DND-41 (cell line): ENCODE measurements around the gene ADCY1.

Source experiments
- ATAC-seq: fragments of 200-7000 bp; cut with Tn5 transposase; 3 replicates; pipeline ENCODE4 v1.9.1; 2021; ENCODE audit warnings: low read depth; ENCODE audit not compliant: insufficient read depth
- DNase-seq: peaks from one replicate; pipeline ENCODE4 v3.0.0-alpha.2; 2020
- H2AFZ ChIP-seq: 2 replicates; pipeline ENCODE4 v1.6.0; 2012; ENCODE audit warnings: low read depth, low read length
- H3K27ac ChIP-seq: 2 replicates; pipeline ENCODE4 v1.5.1; 2012; ENCODE audit warnings: low read length, inconsistent platforms
- H3K27me3 ChIP-seq: fragments of 200-600 bp; sonication (generic); 2 replicates; pipeline ENCODE4 v1.6.0; 2012; ENCODE audit warnings: low read length, mild to moderate bottlenecking, inconsistent platforms; ENCODE audit not compliant: insufficient read depth, poor library complexity
- H3K36me3 ChIP-seq: 2 replicates; pipeline ENCODE4 v1.5.1; 2012; ENCODE audit warnings: low read length, inconsistent platforms; ENCODE audit not compliant: insufficient read depth
- H3K4me1 ChIP-seq: 2 replicates; pipeline ENCODE4 v1.5.1; 2012; ENCODE audit warnings: mild to moderate bottlenecking, low read length; ENCODE audit not compliant: insufficient read depth
- H3K4me2 ChIP-seq: 2 replicates; pipeline ENCODE4 v1.6.0; 2012; ENCODE audit warnings: mild to moderate bottlenecking, moderate library complexity, low read length, inconsistent platforms; ENCODE audit not compliant: insufficient read depth
- H3K4me3 ChIP-seq, 2 experiments: fragments of 200-600 bp in 1 of 2; shearing (Covaris generic) in 1 of 2; 2 replicates each; pipeline ENCODE4 v1.5.1; 2012 to 2016; ENCODE audit warnings: inconsistent platforms in 2 of 2, low read length in 2 of 2, mild to moderate bottlenecking in 2 of 2, low read depth in 1 of 2, moderate library complexity in 1 of 2
- H3K79me2 ChIP-seq: 2 replicates; pipeline ENCODE4 v1.6.0; 2012; ENCODE audit warnings: low read length, inconsistent platforms; ENCODE audit not compliant: insufficient read depth
- H3K9ac ChIP-seq: 2 replicates; pipeline ENCODE4 v1.6.0; 2012; ENCODE audit warnings: low read depth, mild to moderate bottlenecking, inconsistent platforms, low read length, moderate library complexity
- H3K9me3 ChIP-seq: 2 replicates; pipeline ENCODE4 v1.5.1; 2012; ENCODE audit warnings: low read length, moderate library complexity, mild to moderate bottlenecking, inconsistent platforms; ENCODE audit not compliant: insufficient read depth, severe bottlenecking
- H4K20me1 ChIP-seq: 2 replicates; pipeline ENCODE4 v1.6.0; 2012; ENCODE audit warnings: low read length; ENCODE audit not compliant: insufficient read depth
- EZH2 ChIP-seq: IDR thresholded peaks from 3 replicates; pipeline ENCODE4 v1.6.1; 2012; ENCODE audit warnings: borderline replicate concordance, low read depth, mild to moderate bottlenecking, moderate library complexity, low read length, inconsistent platforms; ENCODE audit not compliant: severe bottlenecking
- TF ChIP-seq, protein P1 (sequence below): IDR thresholded peaks from 2 replicates; pipeline ENCODE4 v1.5.1; 2012; ENCODE audit warnings: borderline replicate concordance, low read length, moderate library complexity, mild to moderate bottlenecking; ENCODE audit not compliant: poor library complexity, severe bottlenecking; ENCODE audit errors: extremely low read depth

ADCY1 gene

DNA sequence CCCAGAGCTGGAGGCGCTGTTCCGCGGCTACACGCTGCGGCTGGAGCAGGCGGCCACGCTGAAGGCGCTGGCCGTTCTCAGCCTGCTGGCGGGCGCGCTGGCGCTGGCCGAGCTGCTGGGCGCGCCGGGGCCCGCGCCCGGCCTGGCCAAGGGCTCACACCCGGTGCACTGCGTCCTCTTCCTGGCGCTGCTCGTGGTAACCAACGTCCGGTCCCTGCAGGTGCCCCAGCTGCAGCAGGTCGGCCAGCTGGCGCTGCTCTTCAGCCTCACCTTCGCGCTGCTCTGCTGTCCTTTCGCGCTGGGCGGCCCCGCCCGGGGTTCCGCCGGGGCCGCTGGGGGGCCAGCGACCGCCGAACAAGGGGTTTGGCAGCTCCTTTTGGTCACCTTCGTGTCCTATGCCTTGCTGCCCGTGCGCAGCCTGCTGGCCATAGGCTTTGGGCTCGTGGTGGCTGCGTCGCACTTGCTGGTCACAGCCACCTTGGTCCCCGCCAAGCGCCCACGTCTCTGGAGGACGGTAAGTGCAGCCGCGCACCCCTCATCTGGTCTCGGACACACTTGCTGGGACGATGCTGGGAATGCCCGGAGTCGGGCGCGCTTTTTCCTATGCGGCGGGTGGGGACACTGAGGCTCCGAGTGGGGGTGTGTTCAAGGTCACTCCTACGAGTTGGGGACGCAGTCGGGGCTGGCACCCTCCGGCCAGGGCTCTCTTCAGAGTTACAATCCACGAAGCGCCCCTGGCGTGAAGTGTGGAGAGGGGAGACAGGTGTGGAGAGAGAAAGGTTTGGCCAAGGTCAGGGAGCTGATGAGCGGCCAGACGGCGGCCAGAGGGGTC, 717 bp downstream of the ADCY1 start:
- H3K9ac ChIP-seq: no peak overlapping the region

GRCh38 chr7:45575501-45576248, 1.5 kb downstream of the ADCY1 start:
- no peak overlapping the region for H3K4me2 ChIP-seq
- H2AFZ ChIP-seq: no peak overlapping the region
- ATAC-seq: no peak
- no peaks in the 10 kb centered on the region for H3K27me3 ChIP-seq
- H3K36me3 ChIP-seq: no peaks in the 10 kb centered on the region
- H3K4me3 ChIP-seq: no peak overlapping the region
- H3K27ac ChIP-seq: no peak overlapping the region
- H3K9me3 ChIP-seq: no peaks in the 10 kb centered on the region
- no peaks in the 10 kb centered on the region for H3K4me1 ChIP-seq
- no peak for TF ChIP-seq EZH2
- TF ChIP-seq, protein P1, sequence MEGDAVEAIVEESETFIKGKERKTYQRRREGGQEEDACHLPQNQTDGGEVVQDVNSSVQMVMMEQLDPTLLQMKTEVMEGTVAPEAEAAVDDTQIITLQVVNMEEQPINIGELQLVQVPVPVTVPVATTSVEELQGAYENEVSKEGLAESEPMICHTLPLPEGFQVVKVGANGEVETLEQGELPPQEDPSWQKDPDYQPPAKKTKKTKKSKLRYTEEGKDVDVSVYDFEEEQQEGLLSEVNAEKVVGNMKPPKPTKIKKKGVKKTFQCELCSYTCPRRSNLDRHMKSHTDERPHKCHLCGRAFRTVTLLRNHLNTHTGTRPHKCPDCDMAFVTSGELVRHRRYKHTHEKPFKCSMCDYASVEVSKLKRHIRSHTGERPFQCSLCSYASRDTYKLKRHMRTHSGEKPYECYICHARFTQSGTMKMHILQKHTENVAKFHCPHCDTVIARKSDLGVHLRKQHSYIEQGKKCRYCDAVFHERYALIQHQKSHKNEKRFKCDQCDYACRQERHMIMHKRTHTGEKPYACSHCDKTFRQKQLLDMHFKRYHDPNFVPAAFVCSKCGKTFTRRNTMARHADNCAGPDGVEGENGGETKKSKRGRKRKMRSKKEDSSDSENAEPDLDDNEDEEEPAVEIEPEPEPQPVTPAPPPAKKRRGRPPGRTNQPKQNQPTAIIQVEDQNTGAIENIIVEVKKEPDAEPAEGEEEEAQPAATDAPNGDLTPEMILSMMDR: no peak
- DNase-seq: no peak
- no peaks in the 10 kb centered on the region for H4K20me1 ChIP-seq
- H3K79me2 ChIP-seq: no peaks in the 10 kb centered on the region
- no peak overlapping the region for H3K9ac ChIP-seq

More for the DNA sequence above, 717 bp downstream of the ADCY1 start:
- Histone ChIP-seq H3K36me3 (no peaks in the 10 kb centered on the region), H3K4me1 (no peaks in the 10 kb centered on the region), H3K27me3 (no peaks in the 10 kb centered on the region), H3K4me2 (no peak overlapping the region), H2AFZ (no peak overlapping the region), H3K4me3 (no peak overlapping the region), H3K9me3 (no peaks in the 10 kb centered on the region), H3K27ac (no peak overlapping the region), H3K79me2 (no peaks in the 10 kb centered on the region), H4K20me1 (no peaks in the 10 kb centered on the region)
- ATAC-seq (no peak), DNase-seq (no peak)
- TF ChIP-seq EZH2: no peak
- TF ChIP-seq, protein P1: no peak

GRCh38 chr7:45576249-45576929, 2.2 kb downstream of the ADCY1 start:
- H3K9ac ChIP-seq: no peak overlapping the region
- H3K4me3 ChIP-seq: no peak overlapping the region
- no peaks in the 10 kb centered on the region for H3K27me3 ChIP-seq
- H3K4me1 ChIP-seq: no peaks in the 10 kb centered on the region
- H2AFZ ChIP-seq: no peak overlapping the region
- no peaks in the 10 kb centered on the region for H3K79me2 ChIP-seq
- ATAC-seq (no peak), DNase-seq (no peak)
- H3K27ac ChIP-seq: no peak overlapping the region
- H3K4me2 ChIP-seq: no peak overlapping the region
- H3K36me3 ChIP-seq: no peaks in the 10 kb centered on the region
- TF ChIP-seq, protein P1: no peak
- TF ChIP-seq EZH2: no peak
- H3K9me3 ChIP-seq: no peaks in the 10 kb centered on the region
- H4K20me1 ChIP-seq: no peaks in the 10 kb centered on the region
